ENCODE results near the gene GRK3.
A peak's percentile ranks its signal among the peaks of the same experiment; 100 is the strongest.

Gene GRK3

GRCh38 chr22:25742918-25743708, 178.6 kb downstream of the GRK3 start:
- DNase-seq: no peak

- no peak for DNase-seq
Measured at GRCh38 chr22:25744694-25745093, 180.2 kb downstream of the GRK3 start.

- DNase-seq: no peak
Measured at GRCh38 chr22:25745341-25746011, 181.0 kb downstream of the GRK3 start.

- DNase-seq: no peak
Measured at GRCh38 chr22:25746012-25746373, 181.5 kb downstream of the GRK3 start.

GRCh38 chr22:25747245-25747944, 182.9 kb downstream of the GRK3 start:
- DNase-seq: peak; percentile 17 to 46

GRCh38 chr22:25748140-25748539, 183.7 kb downstream of the GRK3 start:
- DNase-seq: no peak

GRCh38 chr22:25748704-25749103, 184.2 kb downstream of the GRK3 start:
- DNase-seq: no peak

GRCh38 chr22:25749420-25750169, 185.1 kb downstream of the GRK3 start:
- DNase-seq: no peak

GRCh38 chr22:25750569-25751173, 186.2 kb downstream of the GRK3 start:
- no peak for DNase-seq

- no peak for DNase-seq
Measured at GRCh38 chr22:25751174-25751581, 186.7 kb downstream of the GRK3 start.

- DNase-seq: no peak
Measured at GRCh38 chr22:25752615-25753214, 188.2 kb downstream of the GRK3 start.

GRCh38 chr22:25753252-25753651, 188.8 kb downstream of the GRK3 start:
- no peak for DNase-seq

- DNase-seq: peak in 1 of 2 experiments; percentile 18
Measured at GRCh38 chr22:25754527-25755202, 190.2 kb downstream of the GRK3 start.

GRCh38 chr22:25757686-25758085, 193.2 kb downstream of the GRK3 start:
- DNase-seq: no peak

- DNase-seq: no peak
Measured at GRCh38 chr22:25758316-25758715, 193.8 kb downstream of the GRK3 start.

GRCh38 chr22:25759825-25760231, 195.4 kb downstream of the GRK3 start:
- no peak for DNase-seq

- no peak for DNase-seq
Measured at GRCh38 chr22:25760294-25760693, 195.8 kb downstream of the GRK3 start.

GRCh38 chr22:25760848-25761595, 196.5 kb downstream of the GRK3 start:
- no peak for DNase-seq

- DNase-seq: no peak
Measured at GRCh38 chr22:25762147-25762546, 197.7 kb downstream of the GRK3 start.

GRCh38 chr22:25763239-25763777, 198.8 kb downstream of the GRK3 start:
- DNase-seq: no peak
